GM12864 (cell line): ENCODE measurements around the gene ZDHHC14.
"Not testable (repeated sequence)": the region's sequence is repeated elsewhere in the genome, so short reads cannot be mapped to it uniquely, and the experiment has no call there.

Source experiments
- DNase-seq: peaks from one replicate; pipeline ENCODE4 v3.0.0-alpha.2; 2011; ENCODE audit warnings: low read depth
- H3K4me3 ChIP-seq: 2 replicates; pipeline ENCODE4 v1.5.1; 2011; ENCODE audit warnings: mild to moderate bottlenecking, low read depth, low read length, control low read depth
- TF ChIP-seq, protein P1 (sequence below): IDR thresholded peaks from 2 replicates; pipeline ENCODE4 v1.5.1; 2011; ENCODE audit warnings: low read depth, mild to moderate bottlenecking, moderate library complexity, low read length, control low read depth, inconsistent platforms; ENCODE audit errors: missing control alignments

ZDHHC14 gene

DNA sequence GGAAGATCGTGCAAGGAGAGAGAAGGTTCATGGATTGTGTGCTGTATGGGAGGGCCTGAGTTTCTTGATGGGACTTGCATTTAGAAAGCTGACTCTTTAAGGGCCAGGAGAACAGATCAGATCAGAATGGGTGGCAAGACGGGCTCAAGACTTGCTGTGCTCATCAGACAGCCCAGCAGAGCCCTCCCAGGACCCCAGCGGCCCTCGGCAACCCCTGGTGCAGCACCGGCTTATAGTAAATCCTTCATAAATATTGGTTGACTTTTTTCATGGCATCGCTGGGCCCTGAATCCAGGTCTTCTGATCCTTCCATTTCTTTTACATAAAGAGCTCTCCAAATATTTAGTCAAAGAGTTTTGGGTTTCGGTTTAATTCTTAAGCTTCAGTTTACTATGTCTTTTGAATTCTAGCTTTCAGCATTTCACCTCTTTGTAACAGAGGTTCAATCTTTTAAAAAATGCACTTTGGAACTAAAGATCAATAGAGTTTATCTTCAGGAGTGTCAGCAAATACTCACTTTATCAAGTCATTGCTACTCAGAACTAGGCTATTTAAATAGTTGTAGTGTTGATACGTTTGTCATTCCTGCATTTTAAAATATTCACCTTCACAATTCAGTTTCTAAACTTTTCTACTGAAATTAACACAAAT lies 205.6 kb downstream of the ZDHHC14 start:
- no peak overlapping the region for H3K4me3 ChIP-seq
- DNase-seq: no peak
- TF ChIP-seq, protein P1, sequence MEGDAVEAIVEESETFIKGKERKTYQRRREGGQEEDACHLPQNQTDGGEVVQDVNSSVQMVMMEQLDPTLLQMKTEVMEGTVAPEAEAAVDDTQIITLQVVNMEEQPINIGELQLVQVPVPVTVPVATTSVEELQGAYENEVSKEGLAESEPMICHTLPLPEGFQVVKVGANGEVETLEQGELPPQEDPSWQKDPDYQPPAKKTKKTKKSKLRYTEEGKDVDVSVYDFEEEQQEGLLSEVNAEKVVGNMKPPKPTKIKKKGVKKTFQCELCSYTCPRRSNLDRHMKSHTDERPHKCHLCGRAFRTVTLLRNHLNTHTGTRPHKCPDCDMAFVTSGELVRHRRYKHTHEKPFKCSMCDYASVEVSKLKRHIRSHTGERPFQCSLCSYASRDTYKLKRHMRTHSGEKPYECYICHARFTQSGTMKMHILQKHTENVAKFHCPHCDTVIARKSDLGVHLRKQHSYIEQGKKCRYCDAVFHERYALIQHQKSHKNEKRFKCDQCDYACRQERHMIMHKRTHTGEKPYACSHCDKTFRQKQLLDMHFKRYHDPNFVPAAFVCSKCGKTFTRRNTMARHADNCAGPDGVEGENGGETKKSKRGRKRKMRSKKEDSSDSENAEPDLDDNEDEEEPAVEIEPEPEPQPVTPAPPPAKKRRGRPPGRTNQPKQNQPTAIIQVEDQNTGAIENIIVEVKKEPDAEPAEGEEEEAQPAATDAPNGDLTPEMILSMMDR: no peak

DNA sequence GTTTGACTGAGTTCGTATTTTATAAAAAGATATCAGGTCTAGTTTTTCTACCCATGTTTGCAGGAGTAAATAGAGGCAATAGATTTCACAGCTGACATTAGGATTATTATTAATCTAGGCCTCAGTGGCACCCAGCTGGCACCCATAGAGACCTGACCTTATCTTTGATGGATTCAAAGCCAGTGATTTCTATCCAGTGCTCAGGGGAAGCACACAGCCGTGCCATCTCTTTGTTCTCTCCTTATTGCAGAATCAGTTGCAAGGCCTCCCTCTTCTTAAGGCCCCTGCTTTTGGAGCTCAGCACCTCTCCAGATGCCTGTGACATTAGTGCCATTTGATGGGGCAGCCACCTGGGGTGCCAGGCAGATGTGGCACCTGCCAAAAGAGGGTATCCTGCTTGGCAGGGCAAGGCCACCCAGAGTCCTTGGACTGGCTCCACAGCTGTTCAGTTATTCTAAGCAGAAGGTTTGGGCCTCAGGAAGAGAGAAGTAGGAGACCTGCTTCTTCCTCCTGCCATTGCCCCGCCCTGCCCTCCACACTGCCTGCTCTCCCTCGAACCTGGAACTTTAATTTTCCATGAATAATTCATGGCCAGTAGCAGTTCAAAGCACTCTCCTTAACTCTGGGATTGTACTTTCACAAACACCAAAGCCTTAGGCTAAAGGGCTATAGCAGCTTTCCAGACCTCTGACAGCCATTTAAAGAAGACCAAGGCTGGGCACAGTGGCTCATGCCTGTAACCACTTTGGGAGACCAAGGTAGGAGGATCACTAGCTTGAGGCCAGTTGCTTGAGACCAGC lies 206.3 kb downstream of the ZDHHC14 start:
- TF ChIP-seq, protein P1: no peak
- H3K4me3 ChIP-seq: no peak overlapping the region
- DNase-seq: no peak

DNA sequence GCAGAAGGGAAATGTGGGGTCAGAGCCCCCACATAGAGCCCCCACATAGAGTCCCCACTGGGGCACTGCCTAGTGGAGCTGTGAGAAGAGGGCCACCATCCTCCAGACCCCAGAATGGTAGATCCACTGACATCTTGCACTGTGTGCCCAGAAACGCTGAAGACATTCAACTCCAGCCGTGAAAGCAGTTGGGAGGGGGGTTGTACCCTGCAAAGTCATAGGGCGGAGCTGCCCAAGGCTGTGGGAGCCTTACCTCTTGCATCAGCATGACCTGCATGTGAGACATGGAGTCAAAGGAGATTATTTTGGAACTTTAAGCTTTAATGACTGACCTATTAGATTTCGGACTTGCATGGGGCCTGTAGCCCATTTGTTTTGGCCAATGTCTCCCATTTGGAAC lies 209.7 kb downstream of the ZDHHC14 start:
- not testable (repeated sequence) for DNase-seq, H3K4me3 ChIP-seq

DNA sequence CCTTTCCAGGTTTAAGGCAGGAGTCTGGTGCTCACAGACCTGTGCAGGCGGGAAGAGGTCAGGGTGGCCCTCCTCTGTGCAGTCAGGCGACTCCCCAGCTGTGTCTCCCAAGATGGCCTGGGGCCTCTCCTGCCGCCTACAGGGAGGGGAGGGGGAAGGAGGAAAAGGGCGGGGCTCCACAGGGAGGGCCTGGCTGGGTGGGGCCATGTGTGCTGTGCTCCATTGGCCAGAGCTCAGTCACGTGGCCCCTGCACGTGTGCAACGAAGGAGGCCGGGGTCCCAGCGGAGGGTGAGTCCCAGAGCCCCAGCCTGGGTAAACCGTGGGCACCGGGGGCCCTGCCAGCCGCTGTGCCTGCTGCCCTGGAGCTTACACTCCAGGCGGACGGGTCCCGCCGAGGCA lies 211.6 kb downstream of the ZDHHC14 start:
- TF ChIP-seq, protein P1: no peak
- no peak for DNase-seq
- H3K4me3 ChIP-seq: no peak overlapping the region

DNA sequence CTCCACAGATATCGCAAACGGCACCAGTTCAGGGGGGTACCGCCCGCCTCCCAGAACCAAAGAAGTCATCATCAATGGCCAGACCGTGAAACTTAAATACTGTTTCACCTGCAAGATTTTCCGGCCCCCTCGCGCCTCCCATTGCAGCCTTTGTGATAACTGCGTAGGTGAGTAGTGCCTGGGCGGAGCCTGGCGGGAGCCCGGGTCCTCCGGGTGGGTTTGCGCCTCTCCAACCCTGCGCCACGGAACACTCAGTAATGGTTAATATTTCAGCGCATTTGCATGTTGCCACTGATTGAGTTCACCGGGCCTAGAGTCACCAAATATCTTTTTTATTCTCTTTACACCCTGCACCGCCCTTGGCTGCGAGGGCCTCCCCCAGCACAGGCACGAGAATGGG lies 212.0 kb downstream of the ZDHHC14 start:
- no peak for DNase-seq
- TF ChIP-seq, protein P1: no peak
- no peak overlapping the region for H3K4me3 ChIP-seq

DNA sequence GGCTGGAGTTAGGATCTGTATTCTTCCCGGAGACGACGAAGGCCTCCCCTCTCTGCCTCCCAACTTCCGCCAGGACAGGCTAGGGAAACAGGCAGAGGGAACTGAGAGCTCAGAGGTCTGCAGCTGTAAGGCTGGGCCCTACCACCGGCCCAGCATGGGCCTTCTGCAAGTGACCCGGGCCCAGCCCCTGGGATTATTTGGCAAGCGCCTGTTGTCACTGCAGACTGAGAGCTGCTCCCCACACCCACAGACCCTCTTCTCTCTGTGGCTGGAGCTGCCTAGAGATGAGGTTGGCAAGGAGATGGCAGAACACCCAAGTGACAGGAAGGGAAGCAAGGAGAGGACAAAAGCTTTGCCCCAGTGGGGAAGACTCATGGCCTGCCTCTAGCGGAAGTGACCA lies 212.6 kb downstream of the ZDHHC14 start:
- TF ChIP-seq, protein P1: no peak
- H3K4me3 ChIP-seq: no peak overlapping the region
- no peak for DNase-seq

DNA sequence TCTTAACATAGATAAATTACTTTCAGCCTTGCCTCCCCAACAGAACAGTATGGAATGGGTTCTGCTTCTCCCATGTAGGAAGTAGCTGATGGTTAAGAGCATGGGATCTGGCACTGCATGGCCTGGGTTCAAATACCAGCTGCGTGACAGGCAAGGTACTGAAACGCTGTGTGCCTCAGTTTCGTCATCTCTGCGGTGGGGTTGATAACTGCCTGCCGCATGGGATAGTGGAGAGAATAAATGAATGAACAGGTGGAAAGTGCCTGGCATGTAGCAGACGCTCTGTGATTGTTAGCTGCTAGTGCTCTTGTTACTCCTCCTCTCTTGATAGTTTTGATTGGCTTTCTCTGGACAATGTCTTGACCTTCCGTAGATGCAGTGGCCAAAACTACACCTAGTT lies 213.3 kb downstream of the ZDHHC14 start:
- DNase-seq: no peak
- H3K4me3 ChIP-seq: no peak overlapping the region
- TF ChIP-seq, protein P1: no peak
